GM12891 (cell line): ENCODE data around the gene IFIT1.

ENCODE experiments used
- DNase-seq: peaks from one replicate; pipeline ENCODE4 v3.0.0; 2011; ENCODE audit warnings: low spot score; ENCODE audit not compliant: insufficient read length
- FAIRE-seq: peaks from 2 replicates; lab custom pipeline; 2011; peaks lifted over from hg19 to GRCh38; lab: Jason Lieb, UNC
- PAX5 ChIP-seq: IDR thresholded peaks from 2 replicates; pipeline ENCODE4 v1.6.1; 2011; ENCODE audit warnings: low read length, moderate library complexity, mild to moderate bottlenecking; ENCODE audit not compliant: insufficient read depth, severe bottlenecking
- POLR2A ChIP-seq: IDR thresholded peaks from 2 replicates; pipeline ENCODE4 v1.6.1; 2011; ENCODE audit warnings: low read depth, low read length, control low read depth
- POLR2AphosphoS5 ChIP-seq: IDR thresholded peaks from 2 replicates; pipeline ENCODE4 v1.6.1; 2011; ENCODE audit warnings: low read depth, low read length, control low read depth
- POU2F2 ChIP-seq: IDR thresholded peaks from 2 replicates; pipeline ENCODE4 v1.6.1; 2011; ENCODE audit warnings: low read depth, mild to moderate bottlenecking, control low read depth, low read length, moderate library complexity
- SPI1 ChIP-seq: IDR thresholded peaks from 2 replicates; pipeline ENCODE4 v1.6.1; 2011; ENCODE audit warnings: low read depth, low read length, control low read depth
- TAF1 ChIP-seq: IDR thresholded peaks from 2 replicates; pipeline ENCODE4 v1.6.1; 2011; ENCODE audit warnings: low read depth, low read length, control low read depth

IFIT1 gene

DNA sequence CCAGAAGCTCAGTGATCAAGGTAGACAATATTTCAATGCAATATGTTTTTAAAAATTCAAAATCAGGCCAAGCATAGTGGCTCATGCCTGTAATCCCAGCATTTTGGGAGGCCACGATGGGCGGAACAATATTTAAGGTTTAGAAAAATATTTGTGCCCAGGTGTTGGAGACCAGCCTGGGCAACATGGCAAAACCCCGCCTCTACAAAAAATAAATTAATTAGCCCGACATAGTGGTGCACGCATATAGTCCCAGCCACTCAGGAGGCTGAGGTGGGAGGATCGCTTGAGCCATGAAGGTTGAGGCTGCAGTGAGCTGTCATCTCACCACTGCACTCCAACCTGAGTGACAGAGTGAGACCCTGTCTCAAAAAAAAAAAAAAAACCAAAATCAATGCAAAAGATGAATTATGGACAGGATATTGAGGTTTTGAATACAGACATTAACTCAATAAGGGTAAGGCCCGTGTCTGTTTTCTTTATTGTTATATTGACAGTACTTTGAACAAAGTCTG, 21.0 kb downstream of the IFIT1 start:
- TF ChIP-seq PAX5 (no peak), POU2F2 (no peak), TAF1 (no peak), SPI1 (no peak), POLR2A (no peak), POLR2AphosphoS5 (no peak)
- DNase-seq (no peak), FAIRE-seq (no peak)

DNA sequence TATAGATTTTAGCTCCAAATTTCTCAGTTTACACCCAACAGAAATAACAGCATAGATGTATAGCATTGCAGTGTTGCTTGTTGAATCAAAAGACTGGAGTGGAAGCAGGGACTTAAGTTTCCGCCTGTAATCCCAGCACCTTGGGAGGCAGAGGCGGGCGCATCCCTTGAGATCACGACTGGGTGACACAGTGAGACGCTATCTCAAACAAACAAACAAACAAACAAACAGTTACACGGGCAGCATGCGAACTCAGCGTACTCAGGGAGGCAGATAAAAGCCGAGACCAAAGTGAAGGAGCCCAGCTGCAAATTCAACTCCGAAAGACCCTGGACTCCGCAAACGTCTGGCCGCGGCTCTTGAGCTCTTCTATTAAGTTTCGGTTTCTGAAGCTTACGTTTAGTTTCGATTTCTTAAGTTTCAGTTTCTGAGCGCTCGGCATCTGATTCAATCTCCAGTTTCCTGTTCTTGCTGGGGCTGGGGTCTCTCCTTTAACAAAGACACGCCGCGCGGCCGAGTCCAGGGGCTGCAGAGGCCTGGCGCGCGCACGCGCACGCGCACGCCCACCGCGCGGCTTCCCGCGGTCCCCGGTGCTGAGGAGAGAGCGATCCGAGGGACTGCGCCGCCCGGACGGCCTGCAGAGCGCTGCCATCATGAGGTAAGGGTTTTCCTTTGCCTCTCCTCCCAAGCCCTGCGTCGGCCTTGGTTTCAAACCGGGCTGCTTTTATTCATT, 21.9 kb downstream of the IFIT1 start, which contains the start of gene IFIT5:
Gene IFIT5, plus strand, starts transcription at position 423 of the 733 bp plus-strand sequence. Its CDS starts 231 bp downstream, at position 654.
- FAIRE-seq = peak; percentile 71
- TF ChIP-seq TAF1 (peak; percentile 35; the same call in 1 of the 2 replicates), POU2F2 (peak; percentile 25; the same call in 1 of the 2 replicates), POLR2A (0 out of 2 replicates have a peak, but pooled peaks have one; percentile 22), POLR2AphosphoS5 (no peak; the same call in 1 of the 2 replicates), SPI1 (no peak)
- peak; percentile 48 for DNase-seq

DNA sequence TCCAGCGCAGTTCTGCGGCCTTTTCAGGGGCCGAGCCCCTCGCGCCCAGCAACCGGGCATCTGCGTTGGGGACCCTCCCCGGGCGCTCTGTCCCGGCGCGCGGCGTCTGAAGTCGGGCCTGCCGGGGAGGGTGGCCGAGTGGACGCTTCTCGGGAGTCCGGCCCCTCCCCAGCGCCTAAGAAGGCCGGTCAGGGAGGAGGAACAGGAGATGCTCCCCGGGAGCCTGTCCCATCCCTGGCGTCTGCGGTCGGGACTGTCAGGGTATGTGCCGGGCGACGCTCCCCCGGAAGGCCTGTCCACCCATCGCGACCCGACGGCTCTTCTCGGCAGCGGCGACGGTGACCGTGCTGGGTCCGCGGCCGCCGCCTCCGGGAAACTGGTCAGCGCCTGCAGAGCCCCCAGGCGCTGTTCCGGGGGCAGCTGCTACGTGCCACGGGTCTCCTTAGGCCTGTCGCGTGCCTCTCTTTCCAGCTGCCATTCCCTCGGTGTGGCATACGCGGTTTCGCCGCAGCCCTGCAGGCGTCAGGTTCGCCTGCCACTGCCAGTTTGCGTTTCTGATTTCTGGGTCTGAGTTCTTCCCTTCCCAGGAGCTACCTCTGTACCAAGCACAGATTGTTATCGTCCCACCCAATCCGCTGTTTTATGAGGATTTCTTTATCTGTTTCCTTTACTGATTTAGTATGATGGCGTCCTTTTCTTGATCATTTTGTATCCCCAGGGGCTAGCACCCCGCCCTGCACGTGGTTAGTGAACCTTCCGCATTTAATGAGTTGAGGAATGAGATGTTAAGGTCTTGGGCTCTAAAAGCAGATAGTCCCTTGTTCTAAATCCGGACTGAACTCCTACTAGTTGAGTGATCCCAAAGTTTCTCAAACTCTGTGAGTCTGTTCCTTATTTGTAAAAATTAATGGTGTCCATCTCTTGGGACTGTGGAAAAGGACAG, 22.7 kb downstream of the IFIT1 start:
- DNase-seq = peak; percentile 28
- TF ChIP-seq POU2F2 = no peak
- TF ChIP-seq POLR2A = 0 out of 2 replicates have a peak, but pooled peaks have one; percentile 6
- TF ChIP-seq SPI1 = no peak
- TF ChIP-seq POLR2AphosphoS5 = no peak
- TF ChIP-seq TAF1 = peak; percentile 12; the same call in 1 of the 2 replicates
- FAIRE-seq = peak; percentile 38

DNA sequence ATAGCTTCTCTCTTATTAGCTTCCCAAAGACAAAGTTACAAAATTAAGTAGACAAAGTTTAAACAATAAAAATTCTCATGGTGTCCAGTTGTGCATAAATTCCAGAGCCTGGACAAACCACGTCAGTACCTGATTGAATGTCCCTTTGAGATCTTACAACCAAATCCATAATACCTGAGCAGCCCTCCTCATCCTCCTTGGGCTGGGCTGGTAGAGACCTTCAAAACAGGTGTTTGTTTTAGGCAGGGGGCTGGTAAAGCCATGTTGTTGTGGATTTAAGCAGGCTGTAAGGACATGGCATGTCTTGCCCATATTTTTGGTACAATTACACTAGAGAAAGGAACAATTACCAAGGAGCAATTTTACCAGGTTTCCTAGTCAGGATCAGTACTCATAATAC, 24.0 kb downstream of the IFIT1 start:
- FAIRE-seq (no peak), DNase-seq (no peak)
- TF ChIP-seq POLR2A = no peak
- TF ChIP-seq POU2F2 = no peak
- no peak for TF ChIP-seq PAX5
- no peak for TF ChIP-seq TAF1
- no peak for TF ChIP-seq POLR2AphosphoS5

DNA sequence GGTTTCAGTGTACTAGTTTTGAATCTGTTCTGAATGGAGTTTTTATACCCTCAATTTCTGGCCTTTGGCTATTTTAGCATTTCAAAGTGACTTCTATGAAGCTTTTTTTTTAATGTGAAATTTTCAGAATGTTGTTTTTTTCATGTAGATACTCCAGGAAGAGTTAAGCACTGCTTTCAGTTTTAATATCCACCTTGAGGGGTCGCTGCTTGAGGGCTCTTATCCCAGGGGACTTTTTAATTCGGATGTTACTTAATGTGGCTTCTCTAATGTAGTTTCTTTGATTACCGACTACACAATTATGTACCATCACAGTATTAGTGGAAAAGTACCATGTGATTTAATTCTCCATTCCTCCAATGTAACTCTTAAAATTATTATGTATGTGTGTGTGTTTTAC, 27.1 kb downstream of the IFIT1 start:
- DNase-seq = no peak
- FAIRE-seq = no peak

DNA sequence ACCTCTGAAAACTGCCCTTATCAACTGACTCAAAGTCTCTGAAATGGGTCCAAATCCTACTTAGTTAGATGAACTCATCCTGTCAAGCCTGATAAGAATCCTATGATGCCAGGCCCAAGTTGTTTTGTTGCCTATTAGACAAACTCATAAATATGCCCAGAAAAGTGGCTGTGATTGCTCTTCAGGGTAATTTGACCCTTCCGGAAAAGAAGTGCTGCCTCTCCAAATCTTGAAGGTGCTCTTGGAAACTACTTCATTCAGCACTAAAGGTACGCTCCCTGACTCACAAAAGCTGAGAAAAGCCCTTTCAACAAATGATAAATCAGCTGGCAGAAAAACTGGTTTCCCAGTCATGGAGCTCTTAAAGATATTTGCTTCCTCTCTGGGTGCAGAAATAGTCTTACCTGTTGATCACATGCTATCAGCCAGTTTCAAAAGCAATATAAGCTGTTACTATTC, 28.6 kb downstream of the IFIT1 start:
- TF ChIP-seq PAX5 (no peak), TAF1 (no peak), POLR2A (no peak), SPI1 (no peak), POU2F2 (no peak), POLR2AphosphoS5 (no peak)
- FAIRE-seq = peak; percentile 33

More for the DNA sequence above, 27.1 kb downstream of the IFIT1 start:
- TF ChIP-seq POLR2AphosphoS5 = no peak
- no peak for TF ChIP-seq POLR2A
- TF ChIP-seq PAX5 = no peak
- no peak for TF ChIP-seq TAF1
- TF ChIP-seq SPI1 = no peak
- no peak for TF ChIP-seq POU2F2

DNA sequence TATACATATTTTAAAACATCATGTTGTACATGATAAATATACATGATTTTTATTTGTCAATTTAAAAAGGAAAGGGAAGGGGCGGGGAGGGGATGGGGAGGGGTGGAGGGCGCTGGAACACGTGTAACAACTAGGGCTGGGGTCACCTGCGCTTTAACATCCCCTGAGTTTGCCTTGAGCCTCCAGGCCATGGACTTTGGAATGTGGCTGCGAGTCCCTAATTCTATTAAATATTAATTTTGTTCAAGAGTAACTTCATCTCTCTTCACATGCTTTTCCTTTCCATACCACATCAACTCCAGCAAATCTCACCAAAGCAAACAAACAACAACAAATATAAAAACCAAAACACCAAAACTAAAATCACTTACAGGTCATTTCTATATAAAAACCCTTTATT, 32.6 kb downstream of the IFIT1 start:
- no peak for DNase-seq
- TF ChIP-seq SPI1 (no peak), POU2F2 (no peak), POLR2A (no peak), TAF1 (no peak), POLR2AphosphoS5 (no peak), PAX5 (no peak)
- FAIRE-seq = no peak

More for the DNA sequence above, 28.6 kb downstream of the IFIT1 start:
- no peak for DNase-seq

DNA sequence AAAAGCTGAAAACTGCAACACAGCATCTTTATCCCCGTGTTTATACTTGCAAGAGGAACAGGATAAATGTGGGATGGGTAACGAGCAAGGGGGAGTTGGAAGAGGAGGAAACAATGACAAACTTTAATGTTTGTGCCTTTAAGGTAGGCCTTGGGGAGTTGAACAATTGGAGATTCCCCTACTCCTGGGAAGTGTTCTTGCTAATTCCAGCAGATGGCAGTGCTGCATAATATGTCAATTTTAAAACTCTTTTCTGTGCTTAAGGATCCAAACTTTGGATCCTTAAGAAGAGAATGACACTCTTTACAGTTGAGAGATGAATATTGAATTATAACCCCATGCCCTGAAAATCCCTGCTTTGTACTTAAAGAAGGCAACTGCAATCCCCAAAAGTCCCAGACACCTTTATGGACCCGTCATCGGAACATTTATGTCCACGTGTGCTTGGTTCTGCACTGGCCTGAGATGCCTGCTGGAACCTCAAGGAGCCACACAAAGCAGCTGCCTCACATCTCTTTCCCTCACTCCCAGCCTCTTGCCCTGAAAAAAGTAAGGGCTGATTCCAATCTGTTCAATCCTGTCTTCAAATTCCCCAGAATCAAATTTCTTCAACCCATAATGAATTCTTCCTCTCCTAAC, 33.9 kb downstream of the IFIT1 start:
- peak; percentile 84 for FAIRE-seq
- no peak for DNase-seq
- TF ChIP-seq POU2F2 = no peak
- TF ChIP-seq POLR2AphosphoS5 = no peak
- no peak for TF ChIP-seq SPI1

DNA sequence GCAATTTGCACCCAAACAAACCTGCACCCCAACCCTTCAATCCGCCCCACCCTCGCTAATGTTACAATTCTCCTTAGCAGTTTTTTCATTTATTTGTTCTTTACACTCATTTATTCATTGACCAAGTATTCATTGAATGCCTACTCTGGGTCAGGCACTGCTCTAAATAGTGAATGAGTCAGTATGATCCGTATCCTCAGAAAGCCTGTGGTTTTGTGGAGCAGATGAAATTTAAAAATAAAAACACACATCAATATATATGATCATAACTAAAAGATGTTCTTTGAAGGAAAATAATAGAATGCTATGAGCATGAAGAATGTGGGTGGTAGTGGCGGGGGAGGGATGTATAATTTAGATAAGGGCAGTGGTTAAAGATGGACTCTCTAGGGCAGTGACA, 35.2 kb downstream of the IFIT1 start:
- FAIRE-seq = no peak

More for the DNA sequence above, 35.2 kb downstream of the IFIT1 start:
- no peak for TF ChIP-seq POU2F2
- TF ChIP-seq PAX5 = no peak
- no peak for TF ChIP-seq SPI1
- TF ChIP-seq POLR2A = no peak
- TF ChIP-seq POLR2AphosphoS5 = no peak
- TF ChIP-seq TAF1 = no peak
- DNase-seq = no peak
